OCI-LY1 (cell line): ENCODE data around the gene TRIM2.

Experiments used
- H2AFZ ChIP-seq: fragments of 200-600 bp; sonication (generic), shearing (Covaris generic); 2 replicates; pipeline ENCODE4 v1.6.0; 2014; ENCODE audit warnings: antibody characterized with exemption, mild to moderate bottlenecking, low read length
- H3F3A ChIP-seq: fragments of 200-600 bp; sonication (generic), shearing (Covaris generic); 2 replicates; pipeline ENCODE4 v1.6.0; 2014; ENCODE audit warnings: mild to moderate bottlenecking, antibody characterized with exemption, low read length, moderate library complexity; ENCODE audit not compliant: insufficient read depth
- H3K27ac ChIP-seq: fragments of 200-600 bp; sonication (generic); 2 replicates; pipeline ENCODE4 v1.5.1; 2014; ENCODE audit warnings: low read length, mixed run types, mild to moderate bottlenecking, low read depth; ENCODE audit not compliant: poor library complexity, severe bottlenecking
- H3K27me3 ChIP-seq: fragments of 200-600 bp; sonication (generic); 2 replicates; pipeline ENCODE4 v1.6.0; 2014; ENCODE audit warnings: antibody characterized with exemption, mild to moderate bottlenecking, low read length, moderate library complexity; ENCODE audit not compliant: insufficient read depth
- H3K36me3 ChIP-seq: fragments of 200-600 bp; sonication (generic); 2 replicates; pipeline ENCODE4 v1.6.1; 2014; ENCODE audit warnings: mild to moderate bottlenecking, antibody characterized with exemption, low read length, moderate library complexity, mixed read lengths; ENCODE audit not compliant: insufficient read depth
- H3K4me1 ChIP-seq: fragments of 200-600 bp; sonication (generic); 2 replicates; pipeline ENCODE4 v1.5.1; 2014; ENCODE audit warnings: mild to moderate bottlenecking, low read length, moderate library complexity; ENCODE audit not compliant: insufficient read depth, severe bottlenecking
- H3K4me2 ChIP-seq: fragments of 200-600 bp; sonication (generic), shearing (Covaris generic); 2 replicates; pipeline ENCODE4 v1.6.1; 2014; ENCODE audit warnings: low read length
- H3K4me3 ChIP-seq: fragments of 200-600 bp; sonication (generic); 2 replicates; pipeline ENCODE4 v1.5.1; 2014; ENCODE audit warnings: low read length, low read depth, mild to moderate bottlenecking, mixed read lengths; ENCODE audit not compliant: poor library complexity, severe bottlenecking
- H3K79me2 ChIP-seq: fragments of 200-600 bp; shearing (Covaris generic); 2 replicates; pipeline ENCODE4 v1.6.1; 2016; ENCODE audit warnings: mixed run types, low read length, mixed read lengths; ENCODE audit not compliant: insufficient read depth
- H3K9ac ChIP-seq: fragments of 200-600 bp; sonication (generic), shearing (Covaris generic); 2 replicates; pipeline ENCODE4 v1.6.1; 2014; ENCODE audit warnings: mild to moderate bottlenecking, low read length, mixed read lengths
- H3K9me2 ChIP-seq: fragments of 200-600 bp; sonication (generic), shearing (Covaris generic); 2 replicates; pipeline ENCODE4 v1.6.1; 2014; ENCODE audit warnings: low read depth, mild to moderate bottlenecking, low read length, mixed read lengths
- H3K9me3 ChIP-seq: fragments of 200-600 bp; shearing (Covaris generic); 2 replicates; pipeline ENCODE4 v1.6.1; 2014; ENCODE audit warnings: low read length, mixed read lengths
- H4K20me1 ChIP-seq: fragments of 200-600 bp; sonication (generic), shearing (Covaris generic); 2 replicates; pipeline ENCODE4 v1.6.0; 2016; ENCODE audit warnings: mild to moderate bottlenecking, low read length; ENCODE audit not compliant: insufficient read depth
- EZH2 ChIP-seq: fragments of 200-600 bp; sonication (generic), shearing (Covaris generic); IDR thresholded peaks from 2 replicates; pipeline ENCODE4 v1.8.0; 2017; ENCODE audit warnings: borderline replicate concordance, mixed run types, mild to moderate bottlenecking, antibody characterized with exemption, low read length, moderate library complexity, mixed read lengths
- TF ChIP-seq, protein P1 (sequence below): fragments of 200-600 bp; sonication (generic), shearing (Covaris generic); IDR thresholded peaks from 2 replicates; pipeline ENCODE4 v1.5.1; 2017; ENCODE audit warnings: mild to moderate bottlenecking, antibody characterized with exemption, low read length, moderate library complexity, mixed read lengths

The TRIM2 gene

DNA sequence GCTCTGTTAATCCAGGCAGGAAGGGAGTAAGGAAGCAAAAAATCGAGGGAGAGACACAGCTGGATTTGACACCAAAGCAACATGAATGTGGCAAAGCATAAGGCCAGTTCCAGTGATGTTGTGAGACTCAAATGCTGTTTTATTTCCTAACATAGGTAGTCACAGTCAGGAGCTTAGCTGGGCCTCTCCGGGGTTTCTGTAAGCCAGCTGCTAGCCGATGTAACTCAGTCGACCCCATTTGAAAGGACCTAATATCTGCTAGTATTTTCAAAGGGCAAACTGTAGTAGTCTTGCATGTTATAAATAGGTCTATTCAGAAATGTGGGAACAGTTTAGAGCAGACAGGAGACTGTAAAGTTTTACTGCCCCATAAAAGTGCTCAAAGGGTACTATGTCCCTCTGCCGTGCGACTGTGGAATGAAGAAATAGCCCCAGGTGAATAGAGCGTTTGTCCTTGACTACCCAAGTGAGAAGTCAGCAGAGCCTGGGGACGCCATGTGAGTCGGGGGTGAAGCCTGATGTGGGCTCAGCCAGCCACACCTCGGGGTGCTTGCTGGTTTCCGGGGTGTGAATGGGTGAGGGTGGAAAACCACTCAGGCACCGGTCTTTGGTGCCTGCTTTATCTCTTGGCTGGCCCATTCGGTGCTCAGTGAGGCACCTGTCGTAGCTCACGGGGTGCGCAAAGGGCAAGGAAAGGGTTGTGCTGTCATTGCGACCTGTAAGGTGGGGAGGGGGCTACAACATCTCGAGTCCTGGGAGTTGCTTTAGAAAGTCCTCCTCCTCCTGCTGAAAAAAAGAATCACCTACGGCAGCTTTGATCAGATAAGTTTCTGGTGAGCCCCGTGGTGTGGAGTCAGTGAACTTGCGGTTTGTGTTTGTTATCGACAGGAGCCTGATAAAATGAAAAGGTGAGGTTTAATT lies 745 bp downstream of the TRIM2 start:
- Histone ChIP-seq H3F3A (no peaks in the 10 kb centered on the region), H3K9ac (no peak overlapping the region), H4K20me1 (no peaks in the 10 kb centered on the region), H3K4me2 (no peak overlapping the region), H3K9me3 (no peaks in the 10 kb centered on the region), H3K27ac (no peak overlapping the region), H3K4me1 (no peaks in the 10 kb centered on the region), H3K79me2 (no peaks in the 10 kb centered on the region), H3K9me2 (no peaks in the 10 kb centered on the region), H3K4me3 (no peak overlapping the region), H2AFZ (no peak overlapping the region), H3K27me3 (peaks cover 8% of the 10 kb centered on the region; the same call in 1 of the 2 replicates), H3K36me3 (no peaks in the 10 kb centered on the region)
- no peak for TF ChIP-seq EZH2
- TF ChIP-seq, protein P1, sequence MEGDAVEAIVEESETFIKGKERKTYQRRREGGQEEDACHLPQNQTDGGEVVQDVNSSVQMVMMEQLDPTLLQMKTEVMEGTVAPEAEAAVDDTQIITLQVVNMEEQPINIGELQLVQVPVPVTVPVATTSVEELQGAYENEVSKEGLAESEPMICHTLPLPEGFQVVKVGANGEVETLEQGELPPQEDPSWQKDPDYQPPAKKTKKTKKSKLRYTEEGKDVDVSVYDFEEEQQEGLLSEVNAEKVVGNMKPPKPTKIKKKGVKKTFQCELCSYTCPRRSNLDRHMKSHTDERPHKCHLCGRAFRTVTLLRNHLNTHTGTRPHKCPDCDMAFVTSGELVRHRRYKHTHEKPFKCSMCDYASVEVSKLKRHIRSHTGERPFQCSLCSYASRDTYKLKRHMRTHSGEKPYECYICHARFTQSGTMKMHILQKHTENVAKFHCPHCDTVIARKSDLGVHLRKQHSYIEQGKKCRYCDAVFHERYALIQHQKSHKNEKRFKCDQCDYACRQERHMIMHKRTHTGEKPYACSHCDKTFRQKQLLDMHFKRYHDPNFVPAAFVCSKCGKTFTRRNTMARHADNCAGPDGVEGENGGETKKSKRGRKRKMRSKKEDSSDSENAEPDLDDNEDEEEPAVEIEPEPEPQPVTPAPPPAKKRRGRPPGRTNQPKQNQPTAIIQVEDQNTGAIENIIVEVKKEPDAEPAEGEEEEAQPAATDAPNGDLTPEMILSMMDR, result no peak

DNA sequence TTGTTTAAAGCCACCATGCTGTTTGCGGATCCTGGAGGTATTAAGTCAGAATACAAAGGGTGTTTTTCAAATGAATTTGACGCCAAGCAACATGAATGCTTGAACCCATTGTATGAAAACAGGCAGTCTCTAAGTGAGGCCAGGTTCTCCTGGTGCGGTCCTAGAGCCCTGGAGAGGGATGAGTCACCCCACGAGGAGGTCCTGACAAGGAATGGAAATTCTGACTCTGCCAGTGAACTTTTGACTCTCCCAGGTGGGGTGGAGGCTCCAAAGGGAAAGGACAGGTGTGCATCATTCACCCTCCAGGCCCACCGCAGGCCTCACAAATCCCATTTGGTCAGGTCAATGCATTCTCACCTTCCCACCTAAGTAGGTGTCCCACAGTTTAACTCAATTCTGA lies 1.5 kb downstream of the TRIM2 start:
- Histone ChIP-seq H3K4me1 (no peaks in the 10 kb centered on the region), H3K36me3 (no peaks in the 10 kb centered on the region), H3F3A (no peaks in the 10 kb centered on the region), H3K9me3 (no peaks in the 10 kb centered on the region), H3K27me3 (peaks cover 8% of the 10 kb centered on the region; the same call in 1 of the 2 replicates), H2AFZ (no peak overlapping the region), H3K9ac (no peak overlapping the region), H3K79me2 (no peaks in the 10 kb centered on the region), H4K20me1 (no peaks in the 10 kb centered on the region), H3K4me2 (no peak overlapping the region), H3K9me2 (no peaks in the 10 kb centered on the region), H3K4me3 (no peak overlapping the region), H3K27ac (no peak overlapping the region)
- TF ChIP-seq, protein P1, result no peak
- no peak for TF ChIP-seq EZH2

DNA sequence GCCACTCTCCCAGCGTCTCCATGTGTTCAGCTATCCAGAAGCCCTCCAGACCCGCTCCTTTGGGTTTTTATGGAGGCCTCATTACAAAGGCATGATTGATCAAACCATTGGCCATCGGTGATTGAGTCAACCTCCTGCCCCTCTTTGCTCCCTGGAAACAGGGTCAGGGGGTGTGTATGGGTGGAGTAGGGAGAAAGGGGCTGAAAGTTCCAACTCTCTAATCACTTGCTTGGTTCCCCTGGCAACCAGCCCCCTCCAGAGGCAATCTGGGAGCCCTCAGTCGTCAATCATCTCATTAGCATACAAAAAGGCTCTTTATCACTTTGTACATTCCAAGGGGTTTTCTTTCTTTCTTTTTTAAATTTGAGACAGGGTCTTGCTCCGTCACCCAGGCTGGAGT lies 2.3 kb downstream of the TRIM2 start:
- Histone ChIP-seq H3K4me1 (no peaks in the 10 kb centered on the region), H3K27me3 (peaks cover 8% of the 10 kb centered on the region; the same call in 1 of the 2 replicates), H3F3A (no peaks in the 10 kb centered on the region), H2AFZ (no peak overlapping the region), H3K9ac (no peak overlapping the region), H4K20me1 (no peaks in the 10 kb centered on the region), H3K4me3 (no peak overlapping the region), H3K36me3 (no peaks in the 10 kb centered on the region), H3K4me2 (no peak overlapping the region), H3K9me2 (no peaks in the 10 kb centered on the region), H3K79me2 (no peaks in the 10 kb centered on the region), H3K9me3 (no peaks in the 10 kb centered on the region), H3K27ac (no peak overlapping the region)
- no peak for TF ChIP-seq EZH2
- TF ChIP-seq, protein P1, result no peak
